H9 (cell line): Measurements from ENCODE around the gene ZFP36L1. TPM values are rescaled to one million over a fixed set of nuclear protein-coding genes. Genes with fewer than 3 reads are reported as not detected.
"Not testable (repeated sequence)": the region's sequence is repeated elsewhere in the genome, so short reads cannot be mapped to it uniquely, and the experiment has no call there.

Experiments used
- DNase-seq: peaks from one replicate; pipeline ENCODE4 v3.0.0-alpha.2; 2017
- H2AFZ ChIP-seq: one replicate; pipeline ENCODE4 v1.6.1; 2013; ENCODE audit warnings: mild to moderate bottlenecking, low read length, control low read depth, moderate library complexity
- H2AK5ac ChIP-seq: 2 replicates; pipeline ENCODE4 v1.6.1; 2013; ENCODE audit warnings: low read length, control low read depth, mixed read lengths; ENCODE audit not compliant: insufficient read length
- H2BK120ac ChIP-seq: one replicate; pipeline ENCODE4 v1.6.1; 2013; ENCODE audit warnings: low read depth, mild to moderate bottlenecking, low read length, control low read depth, inconsistent platforms; ENCODE audit not compliant: poor library complexity, severe bottlenecking
- H2BK12ac ChIP-seq: 2 replicates; pipeline ENCODE4 v1.6.1; 2013; ENCODE audit warnings: low read length, control low read depth, mixed read lengths, low read depth; ENCODE audit not compliant: insufficient read length
- H2BK15ac ChIP-seq: 2 replicates; pipeline ENCODE4 v1.6.1; 2013; ENCODE audit warnings: low read depth, low read length, control low read depth
- H2BK20ac ChIP-seq: one replicate; pipeline ENCODE4 v1.6.1; 2013; ENCODE audit warnings: low read depth, mild to moderate bottlenecking, low read length, control low read depth, inconsistent platforms; ENCODE audit not compliant: poor library complexity, severe bottlenecking
- H2BK5ac ChIP-seq: 2 replicates; pipeline ENCODE4 v1.6.1; 2013; ENCODE audit warnings: low read length, control low read depth, mixed read lengths; ENCODE audit not compliant: insufficient read length
- H3K14ac ChIP-seq: 2 replicates; pipeline ENCODE4 v1.6.1; 2013; ENCODE audit warnings: low read length, control low read depth; ENCODE audit not compliant: insufficient read depth
- H3K18ac ChIP-seq: 2 replicates; pipeline ENCODE4 v1.6.1; 2013; ENCODE audit warnings: low read depth, mild to moderate bottlenecking, mixed read lengths, low read length, control low read depth; ENCODE audit not compliant: insufficient read length
- H3K23ac ChIP-seq: 2 replicates; pipeline ENCODE4 v1.6.1; 2013; ENCODE audit warnings: low read length, control low read depth, mixed read lengths, low read depth; ENCODE audit not compliant: insufficient read length
- H3K23me2 ChIP-seq: 2 replicates; pipeline ENCODE4 v1.6.1; 2013; ENCODE audit warnings: low read depth, mild to moderate bottlenecking, mixed read lengths, low read length, control low read depth; ENCODE audit not compliant: insufficient read length, poor library complexity, severe bottlenecking
- H3K27ac ChIP-seq: 2 replicates; pipeline ENCODE4 v1.5.1; 2013; ENCODE audit warnings: low read length, control low read depth, mixed read lengths, low read depth; ENCODE audit not compliant: insufficient read length
- H3K27me3 ChIP-seq: 2 replicates; pipeline ENCODE4 v1.6.1; 2013; ENCODE audit warnings: low read length, control low read depth, inconsistent platforms; ENCODE audit not compliant: insufficient read depth
- H3K4ac ChIP-seq: 2 replicates; pipeline ENCODE4 v1.6.1; 2013; ENCODE audit warnings: low read depth, mild to moderate bottlenecking, control low read depth, inconsistent platforms, low read length, moderate library complexity
- H3K4me1 ChIP-seq: 2 replicates; pipeline ENCODE4 v1.6.1; 2013; ENCODE audit warnings: low read length, control low read depth, inconsistent platforms; ENCODE audit not compliant: insufficient read depth
- H3K4me2 ChIP-seq: 2 replicates; pipeline ENCODE4 v1.6.1; 2013; ENCODE audit warnings: low read length, control low read depth, mixed read lengths; ENCODE audit not compliant: insufficient read length, insufficient read depth
- H3K56ac ChIP-seq: 2 replicates; pipeline ENCODE4 v1.6.1; 2013; ENCODE audit warnings: low read depth, mild to moderate bottlenecking, mixed read lengths, low read length, control low read depth; ENCODE audit not compliant: insufficient read length
- H3K79me1 ChIP-seq: 2 replicates; pipeline ENCODE4 v1.6.1; 2013; ENCODE audit warnings: low read depth, mild to moderate bottlenecking, moderate library complexity, low read length, control low read depth, inconsistent platforms; ENCODE audit not compliant: insufficient read depth, poor library complexity, severe bottlenecking
- H3K79me2 ChIP-seq: 2 replicates; pipeline ENCODE4 v1.6.1; 2013; ENCODE audit warnings: low read length, control low read depth, inconsistent platforms; ENCODE audit not compliant: insufficient read depth
- H3K9ac ChIP-seq: 2 replicates; pipeline ENCODE4 v1.6.1; 2013; ENCODE audit warnings: low read length, control low read depth, mixed read lengths; ENCODE audit not compliant: insufficient read length; ENCODE audit errors: extremely low read depth
- H3K9me3 ChIP-seq: one replicate; pipeline ENCODE4 v1.6.1; 2013; ENCODE audit warnings: low read depth, low read length, inconsistent platforms; ENCODE audit not compliant: control insufficient read depth
- H3T11ph ChIP-seq: one replicate; pipeline ENCODE4 v1.6.1; 2013; ENCODE audit warnings: mild to moderate bottlenecking, low read length, control low read depth, inconsistent platforms
- H4K20me1 ChIP-seq: one replicate; pipeline ENCODE4 v1.6.1; 2013; ENCODE audit not compliant: control insufficient read depth, insufficient read length, insufficient read depth
- H4K5ac ChIP-seq: 2 replicates; pipeline ENCODE4 v1.6.1; 2013; ENCODE audit warnings: low read depth, mild to moderate bottlenecking, mixed read lengths, low read length, control low read depth; ENCODE audit not compliant: insufficient read length
- H4K8ac ChIP-seq: replicated peaks from 2 replicates; pipeline ENCODE4 v1.6.1; 2013; ENCODE audit warnings: low read length, control low read depth, mixed read lengths, low read depth; ENCODE audit not compliant: insufficient read length
- H4K91ac ChIP-seq: 2 replicates; pipeline ENCODE4 v1.6.1; 2013; ENCODE audit warnings: low read depth, mild to moderate bottlenecking, moderate library complexity, mixed read lengths, low read length, control low read depth; ENCODE audit not compliant: insufficient read length
- H3K27ac Mint-ChIP-seq, 3 experiments: 2 replicates in 2 of 3; 3 replicates in 1 of 3; pipeline ENCODE4 v1.8.0; 2020 to 2021; ENCODE audit warnings: mixed read lengths in 3 of 3, mild to moderate bottlenecking in 1 of 3, moderate library complexity in 1 of 3
- H3K27me3 Mint-ChIP-seq: 2 replicates; pipeline ENCODE4 v1.8.0; 2021; ENCODE audit warnings: low read depth, mild to moderate bottlenecking, moderate library complexity, mixed read lengths
- H3K36me3 Mint-ChIP-seq, 3 experiments: 2 replicates in 2 of 3; 3 replicates in 1 of 3; pipeline ENCODE4 v1.8.0; 2020 to 2021; ENCODE audit warnings: low read depth in 3 of 3, mixed read lengths in 3 of 3; ENCODE audit not compliant: insufficient read depth in 1 of 3
- H3K4me1 Mint-ChIP-seq, 2 experiments: 2 replicates each; pipeline ENCODE4 v1.8.0; 2020; ENCODE audit warnings: mixed read lengths in 2 of 2
- H3K4me3 Mint-ChIP-seq, 2 experiments: 2 replicates in 1 of 2; 3 replicates in 1 of 2; pipeline ENCODE4 v1.8.0; 2020 to 2021; ENCODE audit warnings: mild to moderate bottlenecking in 2 of 2, mixed read lengths in 2 of 2, moderate library complexity in 1 of 2
- H3K9me3 Mint-ChIP-seq, 2 experiments: 2 replicates in 1 of 2; 3 replicates in 1 of 2; pipeline ENCODE4 v1.8.0; 2020; ENCODE audit warnings: mild to moderate bottlenecking in 2 of 2, mixed read lengths in 2 of 2, moderate library complexity in 1 of 2
- WGBS: extraction: QIAGEN DNeasy Blood & Tissue Kit; methylation state at CpG from one replicate; pipeline ENCODE4 v1.1.7; 2013; ENCODE audit warnings: missing lambda C conversion rate, low lambda C conversion rate, mixed read lengths; ENCODE audit not compliant: insufficient read length; ENCODE audit errors: extremely low coverage; 5-methylcytosine and 5-hydroxymethylcytosine counted together
- total RNA-seq: library from RNA; stranded (reverse); gene quantifications from 2 replicates; pipeline ENCODE4 v1.2.1, GENCODE V29; 2021
- TF ChIP-seq, protein P1 (sequence below): fragments of 200-600 bp; sonication (generic); conservative IDR thresholded peaks from 3 replicates; pipeline ENCODE4 v1.8.0; 2021; ENCODE audit warnings: antibody characterized with exemption, mild to moderate bottlenecking

Gene ZFP36L1
- total RNA-seq, 1 experiment from 2014 or later: 109 TPM

DNA sequence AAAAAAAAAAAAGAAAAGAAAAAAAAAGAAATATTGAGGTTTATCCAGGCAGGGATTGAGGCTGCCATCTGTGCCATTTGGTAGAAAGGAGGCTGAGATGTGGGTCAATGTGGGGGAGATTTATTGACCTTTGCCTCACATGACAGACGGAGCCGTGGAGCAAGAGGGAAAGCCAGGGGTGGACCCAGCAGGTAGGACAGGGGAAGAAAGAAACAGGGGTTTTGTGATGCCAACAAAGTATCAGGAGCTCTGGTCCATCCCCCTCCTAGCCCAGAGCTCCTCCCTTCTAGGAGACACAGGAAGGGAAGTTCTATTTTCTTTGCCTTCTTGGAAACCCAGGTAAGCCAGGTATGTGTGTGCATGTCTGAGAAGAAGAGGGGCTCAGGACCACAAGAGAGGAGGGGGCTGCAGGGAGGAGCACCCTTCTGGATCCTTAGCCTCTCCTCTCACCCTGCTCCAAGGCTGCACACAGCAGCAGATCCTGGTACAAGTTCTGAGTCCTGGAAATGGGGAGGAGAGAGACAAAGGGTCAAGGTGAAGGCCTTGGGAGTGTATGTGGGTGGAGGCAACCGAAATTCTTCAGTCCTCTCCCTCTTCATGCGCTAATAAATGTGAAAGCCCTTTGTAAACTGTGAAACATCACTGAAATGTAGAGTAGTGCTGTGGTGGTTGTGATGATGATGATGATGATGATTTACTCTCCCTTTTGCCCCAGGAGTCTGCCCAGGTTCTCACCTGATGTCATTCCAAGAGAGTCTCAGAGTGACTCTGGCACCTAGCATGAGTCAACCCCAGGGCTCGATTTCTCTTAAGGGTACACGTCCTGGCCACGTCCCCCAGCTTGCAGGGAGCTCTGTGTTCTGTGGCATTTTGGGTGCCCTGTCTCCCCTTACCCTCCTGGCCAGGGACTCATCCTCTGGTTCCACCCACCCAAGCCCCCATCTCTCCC is 26.3 kb downstream of the ZFP36L1 start:
- Histone ChIP-seq H3T11ph (no peak overlapping the region), H3K14ac (no peak overlapping the region), H3K23me2 (no peaks in the 10 kb centered on the region), H4K5ac (no peak overlapping the region), H4K20me1 (no peaks in the 10 kb centered on the region), H3K27ac (no peak overlapping the region), H3K56ac (no peak overlapping the region), H3K9ac (no peak overlapping the region), H2BK5ac (no peak overlapping the region), H3K27me3 (no peaks in the 10 kb centered on the region), H3K18ac (no peak overlapping the region), H3K79me2 (no peaks in the 10 kb centered on the region), H2BK20ac (no peak overlapping the region), H4K8ac (no peak overlapping the region), H3K4me2 (no peak overlapping the region), H3K9me3 (no peaks in the 10 kb centered on the region), H2BK120ac (no peak overlapping the region), H2BK12ac (no peak overlapping the region), H3K4me1 (peaks cover 4% of the 10 kb centered on the region; the same call in 1 of the 2 replicates), H2AFZ (no peak overlapping the region), H2AK5ac (no peak overlapping the region), H3K4ac (no peak overlapping the region), H3K79me1 (no peaks in the 10 kb centered on the region), H4K91ac (no peak overlapping the region), H3K23ac (no peak overlapping the region), H2BK15ac (no peak overlapping the region)
- no peaks in the 10 kb centered on the region; a peak in 1 of 5 replicates for H3K9me3 Mint-ChIP-seq
- TF ChIP-seq, protein P1, sequence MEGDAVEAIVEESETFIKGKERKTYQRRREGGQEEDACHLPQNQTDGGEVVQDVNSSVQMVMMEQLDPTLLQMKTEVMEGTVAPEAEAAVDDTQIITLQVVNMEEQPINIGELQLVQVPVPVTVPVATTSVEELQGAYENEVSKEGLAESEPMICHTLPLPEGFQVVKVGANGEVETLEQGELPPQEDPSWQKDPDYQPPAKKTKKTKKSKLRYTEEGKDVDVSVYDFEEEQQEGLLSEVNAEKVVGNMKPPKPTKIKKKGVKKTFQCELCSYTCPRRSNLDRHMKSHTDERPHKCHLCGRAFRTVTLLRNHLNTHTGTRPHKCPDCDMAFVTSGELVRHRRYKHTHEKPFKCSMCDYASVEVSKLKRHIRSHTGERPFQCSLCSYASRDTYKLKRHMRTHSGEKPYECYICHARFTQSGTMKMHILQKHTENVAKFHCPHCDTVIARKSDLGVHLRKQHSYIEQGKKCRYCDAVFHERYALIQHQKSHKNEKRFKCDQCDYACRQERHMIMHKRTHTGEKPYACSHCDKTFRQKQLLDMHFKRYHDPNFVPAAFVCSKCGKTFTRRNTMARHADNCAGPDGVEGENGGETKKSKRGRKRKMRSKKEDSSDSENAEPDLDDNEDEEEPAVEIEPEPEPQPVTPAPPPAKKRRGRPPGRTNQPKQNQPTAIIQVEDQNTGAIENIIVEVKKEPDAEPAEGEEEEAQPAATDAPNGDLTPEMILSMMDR: no peak
- DNase-seq: no peak
- peaks cover 20 to 34% of the 10 kb centered on the region in 2 experiments for H3K4me1 Mint-ChIP-seq
- H3K27me3 Mint-ChIP-seq: peaks cover 7% of the 10 kb centered on the region; the same call in 1 of the 2 replicates
- H3K27ac Mint-ChIP-seq: peak overlapping the region in 1 of 3 experiments; percentile 84; a peak in 4 of 7 replicates
- no peak overlapping the region; a peak in 1 of 5 replicates for H3K4me3 Mint-ChIP-seq
- H3K36me3 Mint-ChIP-seq: no peaks in the 10 kb centered on the region; a peak in 1 of 7 replicates
- no CpG with 5 or more reads among the region's 7 CpGs for WGBS

DNA sequence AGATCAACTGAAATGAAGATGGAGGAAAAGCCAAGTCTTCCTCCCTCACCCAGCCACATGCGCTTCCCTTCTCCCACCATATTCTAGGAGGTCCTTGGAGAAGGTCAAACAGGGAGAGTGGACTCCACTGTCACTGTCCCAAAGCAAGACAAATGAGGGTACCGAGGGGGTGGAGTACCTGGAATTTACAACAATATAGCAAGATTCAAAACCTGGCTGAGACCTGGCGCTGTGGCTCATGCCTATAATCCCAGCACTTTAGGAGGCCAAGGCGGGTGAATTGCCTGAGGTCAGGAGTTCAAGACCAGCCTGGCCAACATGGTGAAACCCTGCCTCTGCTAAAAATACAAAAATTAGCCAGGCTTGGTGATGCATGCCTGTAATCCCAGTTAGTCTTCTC is 29.0 kb downstream of the ZFP36L1 start:
- H3K4me1 Mint-ChIP-seq: peaks cover 25 to 39% of the 10 kb centered on the region in 2 experiments
- H2BK5ac ChIP-seq, H3K79me1 ChIP-seq, H3K4me2 ChIP-seq, H3K4me1 ChIP-seq, H2AFZ ChIP-seq, DNase-seq, H3K14ac ChIP-seq, H3K23me2 ChIP-seq, H2BK12ac ChIP-seq, H2BK20ac ChIP-seq, H3K18ac ChIP-seq, H2BK120ac ChIP-seq, H3K36me3 Mint-ChIP-seq, H3K79me2 ChIP-seq, H3K4me3 Mint-ChIP-seq, H2AK5ac ChIP-seq, H3K27ac ChIP-seq, H4K8ac ChIP-seq, H3K9ac ChIP-seq, H3K4ac ChIP-seq, H3K9me3 Mint-ChIP-seq, H3K27me3 ChIP-seq, H2BK15ac ChIP-seq, H4K5ac ChIP-seq, H3T11ph ChIP-seq, H4K20me1 ChIP-seq, H3K9me3 ChIP-seq, H3K23ac ChIP-seq, H3K27ac Mint-ChIP-seq, H3K27me3 Mint-ChIP-seq, H3K56ac ChIP-seq, H4K91ac ChIP-seq: not testable (repeated sequence)
- WGBS: no CpG with 5 or more reads among the region's 4 CpGs
